AG04450 (cell line): ENCODE measurements around the gene ROM1. TPM values are rescaled to one million over a fixed set of nuclear protein-coding genes. Genes with fewer than 3 reads are reported as not detected.
"Not testable (repeated sequence)": the region's sequence is repeated elsewhere in the genome, so short reads cannot be mapped to it uniquely, and the experiment has no call there.

ENCODE experiments used
- CTCF ChIA-PET: fragments of 300-600, 350-600 bp; formaldehyde crosslinking; extraction: SDS; loops from one replicate; lab custom pipeline; 2022; ENCODE audit warnings: antibody characterized with exemption, inconsistent platforms; lab: Charles Lee
- POLR2A ChIA-PET: fragments of 350-600 bp; formaldehyde crosslinking; extraction: SDS; loops from one replicate; lab custom pipeline; 2021; ENCODE audit warnings: antibody characterized with exemption, inconsistent platforms; lab: Yijun Ruan, JAX
- DNase-seq: peaks from one replicate; pipeline ENCODE4 v3.0.0-alpha.2; 2011; ENCODE audit warnings: low read depth, low spot score
- H3K27ac ChIP-seq: one replicate; pipeline ENCODE4 v1.5.1; 2012; ENCODE audit warnings: low read depth, low read length, control low read depth
- H3K27me3 ChIP-seq: one replicate; pipeline ENCODE4 v1.6.0; 2012; ENCODE audit warnings: low read length; ENCODE audit not compliant: control insufficient read depth, insufficient read depth
- H3K4me3 ChIP-seq: 2 replicates; pipeline ENCODE4 v1.5.1; 2011; ENCODE audit warnings: mild to moderate bottlenecking, low read depth, low read length, control low read depth
- H3K9me3 ChIP-seq: 2 replicates; pipeline ENCODE4 v1.5.1; 2012; ENCODE audit warnings: low read length; ENCODE audit not compliant: control insufficient read depth, insufficient read depth
- CTCF ChIP-seq: IDR thresholded peaks from 2 replicates; pipeline ENCODE4 v1.5.1; 2011; ENCODE audit warnings: low read depth, low read length, control low read depth, inconsistent platforms
- polyA plus RNA-seq: library from polyadenylated mRNA; depleted of rRNA; stranded (reverse); fragments of >200 nt; gene quantifications from 2 replicates; pipeline ENCODE4 v1.2.3, GENCODE V29; 2011

Gene ROM1
- polyA plus RNA-seq, 1 experiment, result 1.4 TPM

DNA sequence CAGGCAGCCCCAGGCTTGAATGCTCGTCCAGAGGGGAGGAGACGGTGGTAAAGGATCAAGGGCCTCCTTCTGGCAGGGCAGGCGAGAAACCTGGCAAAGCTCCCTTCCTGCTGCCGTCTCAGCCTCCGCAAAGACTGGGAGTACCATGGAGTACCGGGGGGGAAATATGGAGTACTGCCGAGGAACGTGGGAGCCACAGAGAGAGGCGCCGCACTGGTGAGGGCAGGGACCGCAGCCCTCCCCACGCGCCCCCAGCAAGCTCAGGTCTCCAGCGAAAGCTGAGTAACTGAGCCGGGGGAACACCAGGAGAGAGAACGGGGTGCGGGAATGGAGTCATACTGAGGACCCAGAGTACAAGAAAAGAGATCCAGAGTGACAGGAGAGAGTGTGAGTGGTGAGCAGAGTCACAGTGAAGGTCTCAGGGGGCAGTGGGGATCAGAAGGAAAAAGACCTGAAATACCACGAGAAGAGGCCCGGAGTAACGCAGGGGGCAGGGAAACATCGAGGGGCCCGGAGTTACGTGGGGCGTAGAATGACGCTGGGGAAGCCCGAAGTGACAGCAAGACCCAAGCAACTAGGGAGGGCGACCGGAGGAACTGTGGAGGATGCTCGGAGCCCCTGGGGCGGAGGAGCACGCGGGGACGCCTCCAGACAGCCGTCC is 1.2 kb upstream of the ROM1 start:
- no peaks in the 10 kb centered on the region for H3K27me3 ChIP-seq
- POLR2A ChIA-PET, result interaction anchor here (0.6 to 1.6 kb wide), 10 partner anchors 9 to 229 kb away, joined by 3 to 9 read pairs (median 3); partner anchors contain the start of genes B3GAT3, C11orf98, CSKMT and GANAB
- TF ChIP-seq CTCF, result no peak
- no peaks in the 10 kb centered on the region; the same call in 1 of the 2 replicates for H3K9me3 ChIP-seq
- CTCF ChIA-PET, result interaction anchor here (0.6 to 1.8 kb wide), 17 partner anchors 8 to 242 kb away, joined by 3 to 14 read pairs (median 4); partner anchors contain the start of genes B3GAT3, C11orf98, CSKMT and MTA2
- peak overlapping the region; percentile 79 for H3K4me3 ChIP-seq
- DNase-seq, result no peak
- peak overlapping the region; percentile 65 for H3K27ac ChIP-seq

- CTCF ChIA-PET, result interaction anchor here (0.6 kb wide), 1 partner anchor 158 kb away, joined by 3 read pairs; the partner anchor contains the start of gene TAF6L
- H3K27ac ChIP-seq, result peak overlapping the region; percentile 61
- H3K4me3 ChIP-seq, result no peak overlapping the region
- TF ChIP-seq CTCF, result no peak
- no peaks in the 10 kb centered on the region; the same call in 1 of the 2 replicates for H3K9me3 ChIP-seq
- H3K27me3 ChIP-seq, result no peaks in the 10 kb centered on the region
- POLR2A ChIA-PET, result interaction anchor here (0.8 to 1.0 kb wide), 2 partner anchors 8 to 52 kb away, joined by 4 to 5 read pairs; partner anchors contain the start of genes B3GAT3, C11orf98 and CSKMT
- no peak for DNase-seq
Observed at GRCh38 chr11:62613291-62613778, 278 bp downstream of the ROM1 start.

DNA sequence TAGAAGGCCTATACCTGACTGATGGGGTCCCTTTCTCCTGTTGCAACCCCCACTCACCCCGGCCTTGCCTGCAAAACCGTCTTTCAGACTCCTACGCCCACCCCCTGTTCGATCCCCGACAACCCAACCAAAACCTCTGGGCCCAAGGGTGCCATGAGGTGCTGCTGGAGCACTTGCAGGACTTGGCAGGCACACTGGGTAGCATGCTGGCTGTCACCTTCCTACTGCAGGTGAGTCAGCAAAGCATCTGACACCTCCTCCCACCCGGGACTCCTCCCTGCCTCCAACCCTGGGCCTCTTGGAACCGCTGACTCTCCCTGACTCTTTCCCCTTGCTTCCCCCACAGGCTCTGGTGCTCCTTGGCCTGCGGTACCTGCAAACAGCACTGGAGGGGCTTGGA is 1.2 kb downstream of the ROM1 start:
- TF ChIP-seq CTCF, result no peak

DNA sequence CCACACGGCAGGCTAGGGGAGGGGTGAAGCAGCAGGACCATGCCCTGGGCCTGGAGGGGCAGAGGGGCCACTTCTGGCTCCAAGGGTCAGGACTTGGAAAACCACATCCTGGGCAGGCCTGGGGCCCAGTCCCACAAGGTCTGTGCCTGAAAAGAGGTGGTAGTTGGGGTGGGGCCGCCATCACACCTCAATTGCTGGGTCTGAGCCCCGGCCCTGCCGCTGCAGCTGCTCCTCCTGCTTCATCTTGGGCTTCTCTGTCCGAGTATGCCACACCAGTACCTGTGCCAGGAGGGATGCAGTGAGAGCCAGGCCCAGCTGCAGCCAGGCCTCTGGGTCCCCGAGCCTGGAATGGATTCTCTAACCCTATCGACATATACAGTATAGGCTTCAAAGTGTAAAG is 2.5 kb downstream of the ROM1 start:
- Histone ChIP-seq H3K4me3 (no peak overlapping the region), H3K27ac (no peak overlapping the region), H3K9me3 (no peaks in the 10 kb centered on the region; the same call in 1 of the 2 replicates), H3K27me3 (no peaks in the 10 kb centered on the region)
- DNase-seq, result no peak
- no peak for TF ChIP-seq CTCF
- ChIA-PET POLR2A (no interaction called here), CTCF (no interaction called here)

More for the DNA sequence above, 1.2 kb downstream of the ROM1 start:
- Histone ChIP-seq H3K9me3 (no peaks in the 10 kb centered on the region; the same call in 1 of the 2 replicates), H3K27me3 (no peaks in the 10 kb centered on the region), H3K4me3 (no peak overlapping the region), H3K27ac (peak overlapping the region; percentile 39)
- POLR2A ChIA-PET, result no interaction called here
- CTCF ChIA-PET, result no interaction called here
- no peak for DNase-seq

DNA sequence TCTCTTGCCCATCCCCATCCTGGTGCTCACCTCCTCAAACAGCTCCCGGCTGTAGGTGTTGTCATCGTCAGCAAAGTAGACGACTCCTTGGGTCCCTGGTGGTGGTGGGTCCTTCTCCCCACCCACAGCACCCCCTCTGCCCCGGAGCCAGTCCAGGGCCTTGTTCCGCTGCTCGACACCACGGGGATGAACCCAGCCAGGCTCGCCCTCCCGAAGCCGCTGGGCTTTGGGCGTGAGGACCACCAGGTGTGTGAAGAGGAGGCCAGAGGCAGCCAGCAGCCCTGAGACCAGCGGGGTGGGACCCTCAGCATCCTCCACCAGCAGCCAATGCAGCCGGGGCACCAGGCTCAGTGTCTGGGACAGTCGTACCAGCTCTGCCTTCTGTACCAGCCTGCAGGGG is 3.9 kb downstream of the ROM1 start:
- POLR2A ChIA-PET, DNase-seq, H3K27ac ChIP-seq, H3K9me3 ChIP-seq, CTCF ChIA-PET, H3K4me3 ChIP-seq, H3K27me3 ChIP-seq: not testable (repeated sequence)
